GM21737 (cell line): ENCODE data around the gene C2orf68.
A peak's percentile ranks its signal among the peaks of the same experiment; 100 is the strongest.
"Not testable (repeated sequence)": the region's sequence is repeated elsewhere in the genome, so short reads cannot be mapped to it uniquely, and the experiment has no call there.

ENCODE experiments used
- ATAC-seq: cut with Tn5 transposase; IDR thresholded peaks from one replicate; pipeline ENCODE4 v1.9.1; 2021; ENCODE audit warnings: mild to moderate bottlenecking, moderate library complexity; ENCODE audit not compliant: unreplicated experiment

Gene C2orf68

DNA sequence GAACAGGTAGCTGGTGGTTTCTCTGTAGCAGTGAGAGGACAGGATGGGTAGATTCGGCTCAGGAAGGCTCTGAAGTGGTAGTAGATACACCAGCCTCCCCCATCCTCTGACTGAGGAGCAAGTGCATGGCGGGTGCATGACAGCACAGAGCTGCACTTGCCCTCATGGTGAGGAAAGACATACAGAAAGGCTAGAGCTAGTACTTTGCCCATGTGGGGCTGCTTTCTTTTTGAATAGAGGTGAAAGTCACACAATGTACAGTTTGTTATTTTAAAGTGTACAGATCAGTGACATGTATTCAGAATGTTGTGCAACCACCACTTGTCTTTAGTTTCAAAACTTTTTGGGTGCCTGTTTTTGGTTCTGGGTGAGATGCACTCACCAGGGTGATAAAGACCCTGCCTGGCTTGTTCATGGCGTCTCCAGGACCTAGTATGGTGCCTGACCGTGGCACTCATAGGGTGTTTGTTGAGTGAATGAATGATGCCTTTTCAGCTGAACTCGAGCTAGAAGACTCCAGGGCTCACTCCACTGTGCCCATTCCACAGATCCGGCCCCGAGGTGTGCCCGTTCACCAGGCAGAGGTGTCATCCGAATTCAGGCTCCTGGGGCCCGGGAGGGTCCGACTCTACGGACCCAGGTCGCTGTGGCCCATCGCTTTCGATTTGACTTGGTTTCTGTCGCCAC, 28.1 kb downstream of the C2orf68 start:
- no peak for ATAC-seq

- no peak for ATAC-seq
These were observed 29.4 kb downstream of the C2orf68 start for GRCh38 chr2:85582492-85582891.

DNA sequence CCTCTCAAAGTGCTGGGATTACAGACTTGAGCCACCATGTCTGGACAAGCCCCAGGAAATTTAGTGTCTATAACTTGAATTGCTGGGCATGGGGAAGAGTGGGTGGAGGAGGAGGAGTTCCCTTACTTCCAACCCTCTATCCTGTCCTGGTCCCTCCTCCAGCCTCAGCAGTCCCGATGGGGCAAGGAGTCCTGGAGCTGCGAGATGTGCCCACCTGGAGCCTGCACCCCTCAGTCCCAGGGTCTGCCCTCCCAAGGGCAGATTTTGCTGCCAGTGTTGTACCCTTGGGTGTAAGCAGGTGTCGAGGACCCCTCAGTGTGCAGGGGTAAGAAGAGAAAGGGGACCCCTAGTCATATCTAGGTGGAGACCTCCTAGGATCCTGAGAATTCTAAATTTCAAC, 31.7 kb downstream of the C2orf68 start:
- no peak for ATAC-seq

GRCh38 chr2:85579266-85579935, 32.5 kb downstream of the C2orf68 start:
- ATAC-seq = no peak

- ATAC-seq = no peak
These were observed 33.4 kb downstream of the C2orf68 start for GRCh38 chr2:85578243-85579180.

GRCh38 chr2:85577386-85578242, 34.3 kb downstream of the C2orf68 start, which contains the start of gene VAMP8:
Gene VAMP8, plus strand, starts transcription at chr2:85577586. Its CDS starts 61 bp downstream, at chr2:85577647.
- peak; percentile 68 for ATAC-seq

- ATAC-seq = no peak
These were observed 34.8 kb downstream of the C2orf68 start for GRCh38 chr2:85577063-85577385.

- no peak for ATAC-seq
These were observed 36.1 kb downstream of the C2orf68 start for GRCh38 chr2:85575739-85576138.

DNA sequence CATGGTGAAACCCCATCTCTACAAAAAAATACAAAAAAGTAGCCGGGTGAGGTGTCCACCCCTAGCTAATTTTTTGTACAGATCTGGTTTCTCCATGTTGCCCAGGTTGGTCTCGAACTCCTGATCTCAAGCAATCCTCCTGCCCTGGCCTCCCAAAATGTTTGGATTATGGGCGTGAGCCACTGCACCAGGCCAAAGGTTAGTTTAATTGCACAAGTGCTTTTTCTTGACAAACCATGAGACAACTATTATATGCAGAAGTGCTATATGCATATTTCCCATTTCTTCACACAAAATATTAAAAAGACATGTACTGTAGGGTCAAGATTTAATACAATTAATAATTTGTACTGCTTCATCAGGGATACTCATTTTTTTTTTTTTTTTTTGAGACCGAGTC, 45.6 kb downstream of the C2orf68 start:
- ATAC-seq = no peak

DNA sequence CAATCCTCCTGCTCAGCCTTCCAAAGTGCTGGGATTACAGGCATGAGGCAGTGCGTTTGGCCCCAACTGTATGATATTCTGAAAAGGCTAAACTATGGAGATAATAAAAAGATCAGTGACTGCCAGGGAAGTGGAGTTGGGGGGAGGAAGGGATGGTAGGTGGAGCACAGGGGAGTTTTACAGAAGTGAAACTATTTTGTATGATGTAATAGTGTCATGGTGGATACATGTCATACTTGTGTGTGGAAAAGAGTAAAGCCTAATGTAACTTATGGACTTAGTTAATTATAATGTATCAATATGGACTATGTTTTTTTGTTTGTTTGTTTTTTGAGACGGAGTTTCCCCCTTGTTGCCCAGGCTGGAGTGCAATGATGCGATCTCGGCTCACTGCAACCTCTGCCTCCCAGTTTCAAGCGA, 47.7 kb downstream of the C2orf68 start:
- ATAC-seq = no peak

DNA sequence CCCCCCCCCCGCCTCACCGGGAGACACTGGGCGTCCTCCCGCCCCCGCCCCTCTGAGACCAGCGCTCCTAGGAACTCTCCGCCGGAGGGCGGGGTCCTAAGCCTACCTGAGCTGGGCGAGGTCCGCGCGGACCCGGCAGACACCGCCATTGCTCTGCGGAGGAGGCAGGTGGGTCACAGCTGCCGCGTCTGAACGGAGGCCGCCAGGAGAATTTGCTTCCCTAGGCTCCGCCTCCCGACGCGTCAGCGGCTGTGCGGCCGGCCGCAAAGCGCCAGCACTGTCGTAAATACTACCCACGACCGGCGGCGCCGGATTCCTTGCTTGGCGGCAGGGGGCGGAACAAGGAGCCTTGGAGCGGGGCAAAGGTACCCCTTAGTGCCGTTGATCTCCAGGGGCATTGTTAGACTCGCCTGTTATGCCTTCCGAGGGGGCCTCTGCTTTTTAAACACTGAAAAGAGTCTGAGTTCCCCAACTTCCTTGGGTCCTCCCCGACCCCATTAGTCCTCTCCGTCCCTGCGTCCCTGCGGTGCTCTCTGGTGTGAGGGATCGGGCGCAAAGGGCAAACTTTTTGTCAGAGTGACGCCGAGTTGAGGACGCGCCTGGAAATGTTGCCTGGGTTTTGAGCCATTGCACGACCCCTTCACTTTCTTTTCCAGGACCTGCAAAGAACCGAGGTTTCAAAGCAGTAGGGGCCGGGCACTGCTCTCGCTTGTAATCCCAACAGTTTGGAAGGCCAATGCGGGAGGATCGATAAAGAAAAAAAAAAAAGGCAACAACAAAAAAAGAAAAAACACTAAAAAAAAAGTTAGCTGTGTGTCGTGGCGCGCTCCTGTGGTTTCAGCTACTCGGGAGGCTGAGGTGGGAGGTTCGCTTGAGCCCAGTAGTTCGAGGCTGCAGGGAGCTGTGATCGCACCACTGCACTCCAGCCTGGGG, 50.3 kb downstream of the C2orf68 start, which contains the start of gene GGCX:
GGCX (minus strand) TSS at position 214 of the 933 bp plus-strand sequence; CDS start at position 149, 65 bp downstream.
- ATAC-seq = peak; percentile 90

- ATAC-seq = peak; percentile 25
These were observed 51.0 kb downstream of the C2orf68 start for GRCh38 chr2:85560812-85561279.

- ATAC-seq = not testable (repeated sequence)
These were observed 51.5 kb downstream of the C2orf68 start for GRCh38 chr2:85560403-85560726.

GRCh38 chr2:85558160-85558559, 53.7 kb downstream of the C2orf68 start:
- ATAC-seq = no peak

GRCh38 chr2:85557130-85557529, 54.7 kb downstream of the C2orf68 start:
- ATAC-seq = no peak
